PC-9 (cell line): ENCODE results near the gene SMIM5.

Experiments used
- EZH2 ChIP-seq: fragments of 200-600 bp; sonication (generic); IDR thresholded peaks from 2 replicates; pipeline ENCODE4 v1.8.0; 2017; ENCODE audit warnings: antibody characterized with exemption, low read depth
- TF ChIP-seq, protein P1 (sequence below): fragments of 200-600 bp; sonication (generic); conservative IDR thresholded peaks from 2 replicates; pipeline ENCODE4 v1.6.1; 2017; ENCODE audit warnings: mixed run types, antibody characterized with exemption, mild to moderate bottlenecking, moderate library complexity

DNA sequence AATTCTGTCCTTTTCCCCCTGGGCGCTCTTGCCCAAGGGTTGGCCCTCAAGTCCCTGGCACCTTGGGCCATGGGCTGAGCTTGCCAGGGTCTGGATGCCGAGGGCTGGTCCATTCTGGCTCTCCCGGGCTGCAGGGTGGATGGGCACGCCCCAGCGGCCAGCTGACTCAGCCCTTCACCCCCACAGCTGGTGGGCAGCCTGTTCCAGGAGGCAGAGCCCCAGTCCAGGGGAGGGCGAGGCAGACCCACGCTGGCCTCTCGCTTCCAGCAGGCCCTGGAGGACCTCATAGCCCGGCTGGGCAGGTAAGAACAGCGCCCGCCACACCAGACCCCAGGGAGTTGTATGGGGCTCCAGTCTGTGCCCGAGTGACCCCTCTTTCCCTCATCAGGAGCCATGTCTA, 30.6 kb upstream of the SMIM5 start:
- no peak for TF ChIP-seq EZH2
- TF ChIP-seq, protein P1, sequence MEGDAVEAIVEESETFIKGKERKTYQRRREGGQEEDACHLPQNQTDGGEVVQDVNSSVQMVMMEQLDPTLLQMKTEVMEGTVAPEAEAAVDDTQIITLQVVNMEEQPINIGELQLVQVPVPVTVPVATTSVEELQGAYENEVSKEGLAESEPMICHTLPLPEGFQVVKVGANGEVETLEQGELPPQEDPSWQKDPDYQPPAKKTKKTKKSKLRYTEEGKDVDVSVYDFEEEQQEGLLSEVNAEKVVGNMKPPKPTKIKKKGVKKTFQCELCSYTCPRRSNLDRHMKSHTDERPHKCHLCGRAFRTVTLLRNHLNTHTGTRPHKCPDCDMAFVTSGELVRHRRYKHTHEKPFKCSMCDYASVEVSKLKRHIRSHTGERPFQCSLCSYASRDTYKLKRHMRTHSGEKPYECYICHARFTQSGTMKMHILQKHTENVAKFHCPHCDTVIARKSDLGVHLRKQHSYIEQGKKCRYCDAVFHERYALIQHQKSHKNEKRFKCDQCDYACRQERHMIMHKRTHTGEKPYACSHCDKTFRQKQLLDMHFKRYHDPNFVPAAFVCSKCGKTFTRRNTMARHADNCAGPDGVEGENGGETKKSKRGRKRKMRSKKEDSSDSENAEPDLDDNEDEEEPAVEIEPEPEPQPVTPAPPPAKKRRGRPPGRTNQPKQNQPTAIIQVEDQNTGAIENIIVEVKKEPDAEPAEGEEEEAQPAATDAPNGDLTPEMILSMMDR = no peak
